Measurements from ENCODE around the gene PLEKHA7.

The PLEKHA7 gene

DNA sequence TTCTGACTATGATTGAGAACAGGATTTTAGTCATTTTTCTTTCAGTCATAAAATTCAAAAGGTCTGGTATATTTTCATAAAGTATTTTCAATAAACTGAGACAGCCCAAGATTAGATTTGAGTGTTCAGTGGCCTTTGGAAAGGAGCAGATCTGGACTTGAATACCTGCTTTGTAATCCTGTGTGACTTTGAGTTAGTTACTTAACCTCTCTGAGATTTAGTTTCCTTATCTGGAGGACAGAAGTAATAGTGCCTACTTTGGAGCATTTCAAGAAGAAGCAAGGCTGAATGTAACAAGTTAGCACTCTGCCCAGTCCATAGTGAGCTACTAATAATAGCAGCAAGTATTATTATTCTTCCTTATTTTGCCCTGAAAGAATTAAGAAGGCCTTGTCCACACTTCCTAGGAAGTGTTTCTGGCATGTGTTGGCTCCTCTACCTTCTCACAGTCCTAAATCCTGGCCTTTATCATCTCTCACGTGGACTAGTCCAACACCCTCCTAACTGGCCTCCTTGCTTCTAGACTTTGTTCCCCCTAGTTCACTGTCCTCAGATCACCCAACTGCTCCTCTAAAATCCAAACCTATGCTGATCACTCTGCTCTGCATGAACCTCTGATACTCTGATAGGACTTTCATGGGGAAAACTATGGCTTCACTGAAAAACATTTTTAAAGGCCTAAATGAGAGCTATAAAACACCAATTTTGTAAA lies 115.8 kb downstream of the PLEKHA7 start:
- H3K36me3 ChIP-seq (ENCODE audit: control insufficient read depth, low read length), result no peaks in the 10 kb centered on the region
- H3K27ac ChIP-seq (ENCODE audit: low read depth, low read length), result no peak overlapping the region
- no peaks in the 10 kb centered on the region for H3K79me2 ChIP-seq (ENCODE audit: control insufficient read depth, low read length)
- H4K20me1 ChIP-seq (ENCODE audit: control insufficient read depth, insufficient read depth, low read depth, low read length), result no peaks in the 10 kb centered on the region
- no peak overlapping the region for H3K4me2 ChIP-seq (ENCODE audit: low read length)
- H3K9me3 ChIP-seq (ENCODE audit: control insufficient read depth, insufficient read depth, low read length), result no peaks in the 10 kb centered on the region
- no peaks in the 10 kb centered on the region for H3F3A ChIP-seq (ENCODE audit: control insufficient read depth, insufficient read depth)
- no peak overlapping the region for H3K4me3 ChIP-seq (ENCODE audit: low read length)
- no peaks in the 10 kb centered on the region for H3K27me3 ChIP-seq (ENCODE audit: control insufficient read depth, low read length)
- no peak for TF ChIP-seq EZH2phosphoT487 (IDR thresholded peaks at IDR 0.05; ENCODE audit: borderline replicate concordance, low read length)
- TF ChIP-seq, protein P1, sequence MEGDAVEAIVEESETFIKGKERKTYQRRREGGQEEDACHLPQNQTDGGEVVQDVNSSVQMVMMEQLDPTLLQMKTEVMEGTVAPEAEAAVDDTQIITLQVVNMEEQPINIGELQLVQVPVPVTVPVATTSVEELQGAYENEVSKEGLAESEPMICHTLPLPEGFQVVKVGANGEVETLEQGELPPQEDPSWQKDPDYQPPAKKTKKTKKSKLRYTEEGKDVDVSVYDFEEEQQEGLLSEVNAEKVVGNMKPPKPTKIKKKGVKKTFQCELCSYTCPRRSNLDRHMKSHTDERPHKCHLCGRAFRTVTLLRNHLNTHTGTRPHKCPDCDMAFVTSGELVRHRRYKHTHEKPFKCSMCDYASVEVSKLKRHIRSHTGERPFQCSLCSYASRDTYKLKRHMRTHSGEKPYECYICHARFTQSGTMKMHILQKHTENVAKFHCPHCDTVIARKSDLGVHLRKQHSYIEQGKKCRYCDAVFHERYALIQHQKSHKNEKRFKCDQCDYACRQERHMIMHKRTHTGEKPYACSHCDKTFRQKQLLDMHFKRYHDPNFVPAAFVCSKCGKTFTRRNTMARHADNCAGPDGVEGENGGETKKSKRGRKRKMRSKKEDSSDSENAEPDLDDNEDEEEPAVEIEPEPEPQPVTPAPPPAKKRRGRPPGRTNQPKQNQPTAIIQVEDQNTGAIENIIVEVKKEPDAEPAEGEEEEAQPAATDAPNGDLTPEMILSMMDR (IDR thresholded peaks at IDR 0.05; ENCODE audit: low read depth, low read length, poor library complexity, severe bottlenecking), result no peak
- no peaks in the 10 kb centered on the region for H3K4me1 ChIP-seq (ENCODE audit: control insufficient read depth, low read length)
- H3K9me2 ChIP-seq (replicated peaks; ENCODE audit: control insufficient read depth, low read length), result no peaks in the 10 kb centered on the region

DNA sequence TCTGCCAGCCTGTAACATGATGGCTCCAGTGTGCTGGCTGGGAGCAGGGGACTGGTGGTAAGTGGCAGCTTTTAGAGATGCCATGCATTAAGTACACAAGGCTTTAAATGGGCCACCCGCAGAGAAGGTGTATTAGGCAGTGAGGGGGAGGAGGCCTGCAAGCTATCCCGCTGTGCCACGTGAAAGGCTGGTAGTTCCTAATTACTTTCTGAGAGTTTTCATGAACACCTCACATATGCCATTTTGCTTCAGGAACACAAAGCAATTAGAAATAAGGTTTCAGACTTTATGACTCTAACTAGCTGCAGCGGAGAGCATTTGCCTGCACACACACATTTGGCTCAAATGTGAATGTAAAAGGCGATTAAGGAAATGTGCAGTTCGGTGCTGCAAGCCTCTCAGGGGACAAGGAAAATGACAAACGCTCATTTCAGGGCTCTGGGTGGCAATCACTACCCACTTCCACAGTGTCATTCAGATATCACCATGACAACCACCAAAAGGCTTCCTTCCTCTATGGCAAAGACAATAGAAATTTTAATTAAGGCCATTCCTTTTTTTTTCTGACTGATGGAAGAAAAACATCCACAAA lies 116.6 kb downstream of the PLEKHA7 start:
- no peaks in the 10 kb centered on the region for H3K9me2 ChIP-seq (replicated peaks; ENCODE audit: control insufficient read depth, low read length)
- H3K4me2 ChIP-seq (ENCODE audit: low read length), result no peak overlapping the region
- no peaks in the 10 kb centered on the region for H3F3A ChIP-seq (ENCODE audit: control insufficient read depth, insufficient read depth)
- no peaks in the 10 kb centered on the region for H3K27me3 ChIP-seq (ENCODE audit: control insufficient read depth, low read length)
- no peak overlapping the region for H3K4me3 ChIP-seq (ENCODE audit: low read length)
- no peaks in the 10 kb centered on the region for H3K79me2 ChIP-seq (ENCODE audit: control insufficient read depth, low read length)
- H3K36me3 ChIP-seq (ENCODE audit: control insufficient read depth, low read length), result no peaks in the 10 kb centered on the region
- no peaks in the 10 kb centered on the region for H4K20me1 ChIP-seq (ENCODE audit: control insufficient read depth, insufficient read depth, low read depth, low read length)
- no peak overlapping the region for H3K27ac ChIP-seq (ENCODE audit: low read depth, low read length)
- H3K4me1 ChIP-seq (ENCODE audit: control insufficient read depth, low read length), result no peaks in the 10 kb centered on the region
- TF ChIP-seq, protein P1 (IDR thresholded peaks at IDR 0.05; ENCODE audit: low read depth, low read length, poor library complexity, severe bottlenecking), result no peak
- no peak for TF ChIP-seq EZH2phosphoT487 (IDR thresholded peaks at IDR 0.05; ENCODE audit: borderline replicate concordance, low read length)
- no peaks in the 10 kb centered on the region for H3K9me3 ChIP-seq (ENCODE audit: control insufficient read depth, insufficient read depth, low read length)

DNA sequence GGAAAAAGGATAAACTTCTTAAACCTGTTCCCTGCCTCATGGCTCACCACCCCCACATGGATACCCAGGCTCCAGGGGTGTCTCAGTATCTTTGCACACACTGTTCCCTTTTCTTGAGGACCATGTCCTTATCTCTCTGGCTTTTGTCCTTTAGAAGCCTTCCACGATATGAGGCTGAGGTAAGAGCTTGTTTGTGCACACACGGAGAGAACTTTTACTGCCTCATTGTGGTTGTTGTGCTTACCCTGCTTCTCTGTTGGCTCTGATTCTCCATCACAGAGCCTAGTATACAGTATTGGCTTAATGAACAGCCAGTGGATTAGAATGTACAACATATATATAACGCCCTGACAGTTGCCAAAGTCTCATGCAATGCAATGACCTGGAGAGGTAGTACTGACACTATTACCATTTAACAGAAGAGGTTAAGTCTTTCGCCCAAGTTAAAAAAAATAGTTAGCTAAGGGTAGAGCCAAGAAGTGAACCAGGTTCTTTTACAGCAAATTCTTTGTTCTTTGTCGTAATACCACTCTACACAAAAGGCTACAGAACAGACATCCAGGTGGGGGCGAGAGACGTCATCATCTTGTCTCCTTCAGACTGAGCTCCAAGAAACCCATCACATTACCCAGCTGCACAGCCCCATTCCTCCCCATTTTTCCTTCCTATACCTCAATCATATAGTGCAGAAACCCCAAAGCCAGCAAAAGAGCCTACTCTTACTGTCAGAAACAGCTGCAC lies 117.3 kb downstream of the PLEKHA7 start:
- no peak overlapping the region for H3K4me2 ChIP-seq (ENCODE audit: low read length)
- no peaks in the 10 kb centered on the region for H3K79me2 ChIP-seq (ENCODE audit: control insufficient read depth, low read length)
- H3K27ac ChIP-seq (ENCODE audit: low read depth, low read length), result no peak overlapping the region
- no peaks in the 10 kb centered on the region for H3K36me3 ChIP-seq (ENCODE audit: control insufficient read depth, low read length)
- H3K27me3 ChIP-seq (ENCODE audit: control insufficient read depth, low read length), result no peaks in the 10 kb centered on the region
- H3K9me3 ChIP-seq (ENCODE audit: control insufficient read depth, insufficient read depth, low read length), result no peaks in the 10 kb centered on the region
- H3K4me3 ChIP-seq (ENCODE audit: low read length), result no peak overlapping the region
- no peaks in the 10 kb centered on the region for H3F3A ChIP-seq (ENCODE audit: control insufficient read depth, insufficient read depth)
- no peak for TF ChIP-seq EZH2phosphoT487 (IDR thresholded peaks at IDR 0.05; ENCODE audit: borderline replicate concordance, low read length)
- TF ChIP-seq, protein P1 (IDR thresholded peaks at IDR 0.05; ENCODE audit: low read depth, low read length, poor library complexity, severe bottlenecking), result no peak
- H4K20me1 ChIP-seq (ENCODE audit: control insufficient read depth, insufficient read depth, low read depth, low read length), result no peaks in the 10 kb centered on the region
- H3K9me2 ChIP-seq (replicated peaks; ENCODE audit: control insufficient read depth, low read length), result no peaks in the 10 kb centered on the region
- H3K4me1 ChIP-seq (ENCODE audit: control insufficient read depth, low read length), result no peaks in the 10 kb centered on the region

Measured in DOHH2 (cell line).